ENCODE results near the gene NR5A1. TPM values are rescaled to one million over a fixed set of nuclear protein-coding genes. Genes with fewer than 3 reads are reported as not detected.

NR5A1 gene
- total RNA-seq, 1 donor from 2014 or later = 0.12 TPM

DNA sequence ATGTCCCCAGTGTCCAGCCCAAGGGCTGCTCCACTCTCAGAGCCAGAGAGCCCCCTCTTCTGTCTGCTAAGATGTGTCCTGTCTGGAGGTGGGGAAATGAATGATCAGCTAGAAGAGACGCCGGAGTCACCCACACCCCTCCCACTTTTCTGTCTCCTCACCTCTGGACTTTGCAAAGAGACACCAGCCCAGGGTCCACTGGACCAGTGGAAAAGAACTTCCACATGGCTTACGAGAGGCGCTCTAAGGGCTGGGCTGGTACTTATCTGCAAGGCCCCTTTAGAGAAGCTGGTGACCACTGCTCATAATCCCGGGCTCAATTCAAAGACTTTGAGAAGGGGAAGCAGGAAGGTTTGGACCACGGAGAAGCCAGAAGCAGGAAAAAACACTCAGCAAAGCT lies 9.2 kb downstream of the NR5A1 start:
- no peaks in the 10 kb centered on the region for H3K4me1 Mint-ChIP-seq (ENCODE audit: unreplicated experiment)
- no peaks in the 10 kb centered on the region for H3K36me3 Mint-ChIP-seq
- no peak overlapping the region for H3K27ac Mint-ChIP-seq
- DNase-seq (ENCODE audit: extremely low spot score, unreplicated experiment) = no peak
- H3K27me3 Mint-ChIP-seq = peaks cover 62% of the 10 kb centered on the region
- no peak overlapping the region for H3K4me3 Mint-ChIP-seq
- TF ChIP-seq, protein P1, sequence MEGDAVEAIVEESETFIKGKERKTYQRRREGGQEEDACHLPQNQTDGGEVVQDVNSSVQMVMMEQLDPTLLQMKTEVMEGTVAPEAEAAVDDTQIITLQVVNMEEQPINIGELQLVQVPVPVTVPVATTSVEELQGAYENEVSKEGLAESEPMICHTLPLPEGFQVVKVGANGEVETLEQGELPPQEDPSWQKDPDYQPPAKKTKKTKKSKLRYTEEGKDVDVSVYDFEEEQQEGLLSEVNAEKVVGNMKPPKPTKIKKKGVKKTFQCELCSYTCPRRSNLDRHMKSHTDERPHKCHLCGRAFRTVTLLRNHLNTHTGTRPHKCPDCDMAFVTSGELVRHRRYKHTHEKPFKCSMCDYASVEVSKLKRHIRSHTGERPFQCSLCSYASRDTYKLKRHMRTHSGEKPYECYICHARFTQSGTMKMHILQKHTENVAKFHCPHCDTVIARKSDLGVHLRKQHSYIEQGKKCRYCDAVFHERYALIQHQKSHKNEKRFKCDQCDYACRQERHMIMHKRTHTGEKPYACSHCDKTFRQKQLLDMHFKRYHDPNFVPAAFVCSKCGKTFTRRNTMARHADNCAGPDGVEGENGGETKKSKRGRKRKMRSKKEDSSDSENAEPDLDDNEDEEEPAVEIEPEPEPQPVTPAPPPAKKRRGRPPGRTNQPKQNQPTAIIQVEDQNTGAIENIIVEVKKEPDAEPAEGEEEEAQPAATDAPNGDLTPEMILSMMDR (conservative IDR thresholded peaks at IDR 0.05) = no peak
- no peaks in the 10 kb centered on the region for H3K9me3 Mint-ChIP-seq

DNA sequence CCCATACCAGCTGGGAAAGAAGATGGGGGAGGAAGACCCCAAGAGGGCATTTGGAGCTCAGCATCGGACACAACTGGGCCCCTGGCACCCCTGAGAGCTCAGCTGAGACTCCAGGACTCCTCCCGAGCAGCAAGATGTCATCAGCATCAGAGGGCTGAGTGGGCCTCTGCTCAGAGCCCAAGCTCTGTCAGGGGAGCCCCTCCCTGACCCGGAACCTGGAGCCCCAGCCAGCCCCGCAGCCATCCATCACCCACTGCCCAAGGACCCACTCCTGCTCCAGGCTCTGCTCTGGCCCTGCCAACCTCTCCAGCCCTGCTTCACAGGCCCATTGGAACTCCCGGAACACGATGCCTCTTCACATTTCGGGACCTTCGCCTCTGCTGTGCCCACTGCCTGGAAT lies 9.8 kb downstream of the NR5A1 start:
- DNase-seq (ENCODE audit: extremely low spot score, unreplicated experiment) = no peak
- no peaks in the 10 kb centered on the region for H3K9me3 Mint-ChIP-seq

DNA sequence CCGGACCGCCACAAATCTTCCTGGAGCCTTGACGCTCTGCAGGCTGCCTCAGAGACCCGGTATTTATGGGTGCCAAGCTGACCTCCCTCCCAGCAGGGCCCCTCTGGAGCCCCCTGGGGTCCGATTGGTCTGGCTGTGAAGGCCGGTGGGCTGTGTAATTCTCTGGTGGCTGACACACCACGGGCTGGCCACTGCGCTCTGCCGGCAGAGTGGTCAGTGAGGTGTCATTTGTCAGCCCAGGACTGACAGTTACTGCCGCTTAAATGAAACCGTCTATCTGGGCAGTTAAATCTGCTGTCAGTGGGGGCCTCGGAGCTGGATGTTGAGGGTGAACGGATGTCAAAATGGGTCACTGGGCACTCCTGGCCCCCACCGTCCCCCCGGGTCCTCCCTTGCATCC lies 10.7 kb downstream of the NR5A1 start:
- no peak for DNase-seq (ENCODE audit: extremely low spot score, unreplicated experiment)
- no peaks in the 10 kb centered on the region for H3K9me3 Mint-ChIP-seq
- TF ChIP-seq, protein P1 (conservative IDR thresholded peaks at IDR 0.05) = no peak
- no peak overlapping the region for H3K27ac Mint-ChIP-seq
- peaks cover 48% of the 10 kb centered on the region for H3K27me3 Mint-ChIP-seq
- H3K4me3 Mint-ChIP-seq = no peak overlapping the region
- no peaks in the 10 kb centered on the region for H3K36me3 Mint-ChIP-seq
- H3K4me1 Mint-ChIP-seq (ENCODE audit: unreplicated experiment) = no peaks in the 10 kb centered on the region

More for the DNA sequence above, 9.8 kb downstream of the NR5A1 start:
- TF ChIP-seq, protein P1 (conservative IDR thresholded peaks at IDR 0.05) = no peak
- Mint-ChIP-seq H3K27ac (no peak overlapping the region), H3K4me1 (ENCODE audit: unreplicated experiment) (no peaks in the 10 kb centered on the region), H3K27me3 (peaks cover 58% of the 10 kb centered on the region), H3K36me3 (no peaks in the 10 kb centered on the region), H3K4me3 (no peak overlapping the region)

DNA sequence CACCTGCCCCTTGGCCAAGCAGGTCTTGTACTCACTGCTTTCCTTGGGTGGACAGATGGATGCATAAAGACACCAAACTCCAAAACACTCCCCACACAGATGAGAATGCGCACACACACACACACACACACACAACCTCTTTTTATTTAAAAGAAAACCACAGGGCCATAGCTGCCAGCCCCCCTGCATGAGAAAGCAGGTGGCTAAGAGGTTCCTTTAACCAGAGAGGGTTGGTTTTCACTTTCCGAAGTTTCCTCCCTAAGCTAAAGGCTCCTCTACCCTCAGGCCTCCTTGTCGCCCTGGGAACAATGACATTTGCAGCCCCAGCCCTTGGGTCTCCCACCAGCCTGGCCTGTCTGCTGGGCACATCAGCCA lies 11.1 kb downstream of the NR5A1 start:
- no peaks in the 10 kb centered on the region for H3K9me3 Mint-ChIP-seq
- H3K36me3 Mint-ChIP-seq = no peaks in the 10 kb centered on the region
- peaks cover 44% of the 10 kb centered on the region for H3K27me3 Mint-ChIP-seq
- DNase-seq (ENCODE audit: extremely low spot score, unreplicated experiment) = no peak
- H3K4me1 Mint-ChIP-seq (ENCODE audit: unreplicated experiment) = no peaks in the 10 kb centered on the region
- H3K4me3 Mint-ChIP-seq = no peak overlapping the region
- TF ChIP-seq, protein P1 (conservative IDR thresholded peaks at IDR 0.05) = no peak
- H3K27ac Mint-ChIP-seq = no peak overlapping the region

- H3K4me3 Mint-ChIP-seq = no peak overlapping the region
- TF ChIP-seq, protein P1 (conservative IDR thresholded peaks at IDR 0.05) = no peak
- no peak overlapping the region for H3K27ac Mint-ChIP-seq
- no peaks in the 10 kb centered on the region for H3K9me3 Mint-ChIP-seq
- H3K4me1 Mint-ChIP-seq (ENCODE audit: unreplicated experiment) = peaks cover 2% of the 10 kb centered on the region
- H3K27me3 Mint-ChIP-seq = peaks cover 41% of the 10 kb centered on the region
- no peaks in the 10 kb centered on the region for H3K36me3 Mint-ChIP-seq
- no peak for DNase-seq (ENCODE audit: extremely low spot score, unreplicated experiment)
These were observed 11.8 kb downstream of the NR5A1 start for GRCh38 chr9:124495126-124496074.
